Measurements from ENCODE around the gene CTBS.
"Not testable (repeated sequence)": the region's sequence is repeated elsewhere in the genome, so short reads cannot be mapped to it uniquely, and the experiment has no call there.

CTBS gene

DNA sequence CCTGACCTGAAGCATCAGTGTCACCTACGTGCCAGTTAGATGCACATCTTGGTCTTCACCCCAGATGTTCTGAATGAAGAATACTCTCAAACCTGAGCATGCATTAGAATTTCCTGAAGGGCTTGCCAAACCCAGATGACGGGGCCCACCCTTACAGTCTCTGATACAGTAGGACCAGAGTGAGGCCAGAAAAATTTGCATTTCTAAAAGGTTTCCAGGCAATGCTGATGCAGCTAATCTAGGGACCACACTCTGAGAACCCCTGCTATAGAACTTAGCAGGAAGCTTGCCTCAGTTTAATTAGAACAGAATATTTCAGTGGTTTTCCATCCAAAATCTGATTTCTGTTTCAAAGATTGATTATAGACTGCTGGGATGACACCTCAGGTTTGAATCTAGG, 9.9 kb upstream of the CTBS start:
- DNase-seq (ENCODE audit: low spot score): no peak

DNA sequence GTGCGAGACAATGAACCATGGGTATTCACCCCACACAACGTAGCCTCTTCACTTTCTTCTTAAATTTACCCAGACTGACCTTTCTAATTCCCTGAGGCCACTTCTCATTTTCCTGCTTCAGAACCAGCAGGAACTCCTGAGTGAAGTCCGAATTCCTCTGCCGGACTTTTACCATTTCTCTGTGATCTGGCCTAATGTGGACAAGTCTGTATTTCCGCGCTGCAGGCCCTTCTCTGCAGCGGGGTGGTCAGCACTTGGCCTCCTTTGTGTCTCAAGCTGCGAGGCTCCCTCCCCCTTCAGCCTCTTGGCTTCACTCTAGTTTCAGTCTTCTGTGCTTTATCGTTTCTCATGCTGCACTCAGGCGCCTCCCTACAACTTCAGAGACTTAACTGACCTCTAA, 9.4 kb upstream of the CTBS start:
- no peak for DNase-seq (ENCODE audit: low spot score)

DNA sequence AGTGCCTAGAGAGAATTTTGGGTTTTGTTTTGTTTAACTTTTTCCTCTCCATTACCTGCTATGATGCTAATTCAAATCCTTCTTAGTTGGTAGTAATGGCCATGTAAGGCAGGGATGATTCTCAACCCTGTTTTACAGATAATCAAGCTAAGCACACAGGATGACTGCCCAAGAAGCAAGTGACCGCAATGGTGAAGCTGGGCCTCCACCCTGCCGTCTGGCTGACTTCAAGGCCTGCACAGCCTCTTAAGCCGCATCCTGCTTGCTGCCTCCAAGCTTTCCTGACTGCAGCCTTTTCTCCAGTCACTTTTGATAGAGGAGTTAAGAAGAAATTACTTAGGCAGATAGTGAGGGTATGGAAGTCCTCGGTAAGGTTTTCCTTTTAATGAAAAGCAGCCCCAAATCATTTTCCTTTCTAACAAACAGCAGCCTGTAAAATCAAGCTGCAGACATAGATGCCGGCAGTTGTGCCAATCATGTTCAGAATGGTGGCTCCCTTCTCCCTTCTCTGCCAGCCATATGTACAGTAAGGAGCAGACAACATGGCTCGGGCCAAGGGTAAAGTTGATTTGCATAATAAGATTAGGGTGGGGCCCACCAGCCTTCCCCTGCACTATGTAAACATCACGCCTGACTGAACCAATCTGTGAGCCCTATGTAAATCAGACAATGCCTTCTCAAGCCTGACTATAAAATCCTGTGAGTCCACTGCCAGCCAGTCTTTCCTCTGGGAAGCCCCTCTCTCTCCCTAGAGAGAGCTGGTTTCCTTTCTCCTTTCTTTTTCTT, 8.8 kb upstream of the CTBS start:
- no peak for DNase-seq (ENCODE audit: low spot score)

DNA sequence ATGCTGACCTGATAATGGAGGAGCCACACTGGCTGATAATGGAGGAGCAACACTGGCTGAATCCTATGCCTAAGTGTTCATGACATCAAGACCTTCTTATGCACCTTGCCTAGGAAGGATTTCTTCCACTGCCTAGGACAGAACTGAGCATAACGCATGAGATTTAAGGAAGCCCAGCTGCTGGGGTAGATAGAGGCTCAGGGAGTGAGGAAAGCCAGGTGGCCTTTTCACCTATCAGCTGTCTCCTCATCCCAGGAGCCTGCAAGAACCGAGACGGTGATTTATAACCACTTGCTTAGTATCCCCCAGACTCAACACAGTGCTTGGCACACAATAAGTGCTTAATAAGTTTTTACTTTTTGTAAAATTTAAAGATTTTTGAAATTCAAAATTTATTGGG, 7.4 kb upstream of the CTBS start:
- DNase-seq (ENCODE audit: low spot score): no peak

DNA sequence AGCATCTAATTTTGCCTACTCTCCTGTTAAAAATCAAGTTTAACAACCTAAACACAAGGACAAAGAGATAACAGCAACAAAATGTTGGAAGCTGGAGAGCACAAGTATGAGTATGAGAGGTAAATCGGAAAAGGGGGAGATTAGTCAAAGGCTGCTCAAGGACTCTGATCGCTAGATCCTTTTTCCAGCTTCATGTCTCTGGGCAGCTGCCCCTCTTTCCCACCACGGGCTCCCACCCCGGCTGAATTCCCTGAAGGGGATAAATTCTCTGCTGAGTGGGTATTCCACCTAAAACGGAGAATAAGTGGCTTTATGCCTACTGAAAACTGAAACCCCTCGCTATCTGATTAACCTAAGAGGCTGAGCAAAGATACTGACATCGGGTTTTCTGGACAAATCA, 696 bp upstream of the CTBS start:
- DNase-seq (ENCODE audit: low spot score): no peak

DNA sequence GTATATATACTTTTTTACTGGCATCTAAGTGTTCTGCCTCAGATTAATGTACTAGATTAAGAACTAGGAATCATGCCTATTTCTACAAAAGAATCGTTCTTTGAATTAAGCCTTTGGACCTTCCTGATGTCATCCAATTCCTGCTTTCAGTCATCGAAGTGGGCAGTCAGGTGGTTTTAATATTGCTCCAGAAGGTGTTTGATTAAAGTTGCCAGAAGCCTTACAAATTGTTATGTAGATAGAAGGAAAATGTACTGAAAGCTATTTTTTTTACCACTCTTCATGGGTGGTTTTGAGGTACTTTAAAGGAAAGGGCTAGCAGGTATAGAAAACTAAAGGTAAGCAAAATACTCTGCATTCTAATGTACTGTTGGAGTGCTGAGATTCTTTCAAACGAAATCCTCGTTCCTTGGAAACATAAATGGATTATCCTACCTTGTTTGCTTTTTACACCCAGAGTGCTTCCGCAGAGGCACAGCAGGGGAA, 716 bp downstream of the CTBS start:
- no peak for DNase-seq (ENCODE audit: low spot score)

DNA sequence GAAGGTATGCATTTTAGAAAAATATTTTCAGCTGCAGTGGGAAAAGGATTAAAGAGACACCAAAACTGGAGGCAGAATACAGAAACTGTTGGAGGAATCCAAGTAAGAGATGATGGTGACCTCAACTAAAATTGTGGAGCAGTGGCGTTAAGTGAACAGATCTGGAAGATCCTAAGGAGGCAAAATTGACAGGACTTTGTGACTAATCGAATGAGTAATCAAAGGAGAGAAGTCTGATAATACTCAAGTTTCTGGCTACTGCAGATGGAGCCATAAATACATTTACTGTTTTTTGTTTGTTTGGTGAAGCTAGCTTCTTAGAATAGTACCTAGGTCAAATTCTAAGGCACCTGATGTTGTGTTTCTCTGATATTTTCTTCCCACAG, 3.1 kb downstream of the CTBS start:
- peak; percentile 7 for DNase-seq (ENCODE audit: low spot score)

DNA sequence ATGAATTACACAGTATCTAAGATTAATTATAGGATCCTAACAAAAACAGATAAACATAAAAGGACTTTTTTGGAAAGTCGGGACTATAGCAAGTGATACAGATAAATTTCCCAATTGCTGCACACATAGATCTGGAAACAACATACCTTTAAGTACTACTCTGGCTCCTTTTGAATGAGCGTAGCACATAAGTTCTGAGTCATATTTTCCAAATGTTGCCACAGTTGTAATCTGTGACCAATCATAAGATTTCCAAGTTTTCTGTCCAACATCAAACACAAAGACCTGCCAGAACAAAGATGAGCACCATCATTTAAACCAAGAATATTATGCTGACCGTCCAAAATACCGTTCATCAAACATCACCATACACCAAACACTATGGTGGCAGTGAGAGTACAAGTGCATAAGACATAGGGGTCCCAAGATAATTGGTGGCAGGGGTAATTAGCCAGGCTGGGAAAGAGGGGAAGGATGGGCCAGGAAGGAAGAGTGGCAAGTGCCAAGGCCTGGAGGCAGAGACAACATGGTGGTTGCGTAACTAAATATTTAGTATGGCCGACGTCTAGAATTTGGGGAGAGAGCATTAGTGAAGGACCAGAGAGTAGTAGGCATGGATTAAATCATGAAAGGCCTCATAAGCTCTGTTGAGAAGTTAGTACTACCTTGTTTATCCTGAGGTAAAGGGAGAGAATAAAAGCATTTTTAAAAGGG, 3.6 kb downstream of the CTBS start:
- DNase-seq (ENCODE audit: low spot score): no peak

DNA sequence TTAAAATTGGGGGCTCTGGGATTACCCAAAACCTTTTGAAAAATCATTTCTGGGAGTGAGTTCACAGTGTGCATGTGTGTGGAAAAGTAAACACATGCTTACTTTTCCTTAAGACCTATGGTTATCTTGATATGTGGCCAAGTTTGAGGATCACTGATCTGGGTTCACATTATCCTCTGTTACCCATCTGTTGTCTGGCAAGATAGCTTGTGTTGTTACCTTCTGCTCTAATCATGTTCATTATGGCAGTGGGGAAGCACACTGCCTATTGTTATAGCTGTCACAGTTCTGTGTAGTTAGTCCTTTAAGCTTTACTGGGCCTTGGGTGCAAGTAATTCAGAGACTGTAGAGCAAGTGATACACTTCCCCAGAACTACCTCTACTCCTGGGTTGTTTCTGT, 5.0 kb downstream of the CTBS start:
- DNase-seq (ENCODE audit: low spot score): no peak

DNA sequence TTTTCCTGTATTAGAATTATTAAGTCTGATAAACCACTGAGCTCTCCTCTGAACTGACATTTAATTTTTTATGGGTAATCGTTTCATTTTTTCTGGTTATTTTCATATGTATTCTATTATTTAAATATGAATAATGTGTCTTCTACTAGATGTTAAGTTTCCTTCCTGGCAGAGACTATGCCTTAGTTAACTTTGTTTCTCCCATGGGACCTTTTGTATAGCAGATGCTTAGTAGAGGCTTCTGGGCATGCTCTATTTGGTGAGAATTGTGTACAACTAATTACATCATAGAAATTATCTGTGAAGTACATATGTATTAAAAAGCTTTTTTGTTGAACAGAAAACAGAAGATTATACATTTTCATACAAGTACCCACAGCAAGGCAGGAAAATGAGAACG, 23.4 kb downstream of the CTBS start:
- no peak for DNase-seq (ENCODE audit: low spot score)

DNA sequence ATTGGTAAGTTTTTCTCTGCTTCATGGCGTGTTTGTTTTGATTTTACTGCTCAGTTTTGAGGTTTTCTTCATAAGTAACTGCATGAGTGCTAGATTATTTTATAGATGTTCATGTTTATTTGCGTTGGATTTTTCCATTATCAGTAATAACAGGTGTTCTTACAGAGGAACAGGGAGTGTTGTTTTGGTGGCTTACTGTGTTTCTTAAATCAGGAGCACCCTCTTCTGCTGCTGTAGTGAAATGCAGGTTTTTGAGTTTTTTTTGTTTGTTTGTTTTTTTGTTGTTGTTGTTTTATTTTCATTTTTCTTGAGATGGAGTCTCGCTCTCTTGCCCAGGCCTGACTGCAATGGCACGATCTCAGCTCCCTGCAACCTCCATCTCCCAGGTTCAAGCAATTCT, 32.6 kb downstream of the CTBS start:
- DNase-seq (ENCODE audit: low spot score): no peak

DNA sequence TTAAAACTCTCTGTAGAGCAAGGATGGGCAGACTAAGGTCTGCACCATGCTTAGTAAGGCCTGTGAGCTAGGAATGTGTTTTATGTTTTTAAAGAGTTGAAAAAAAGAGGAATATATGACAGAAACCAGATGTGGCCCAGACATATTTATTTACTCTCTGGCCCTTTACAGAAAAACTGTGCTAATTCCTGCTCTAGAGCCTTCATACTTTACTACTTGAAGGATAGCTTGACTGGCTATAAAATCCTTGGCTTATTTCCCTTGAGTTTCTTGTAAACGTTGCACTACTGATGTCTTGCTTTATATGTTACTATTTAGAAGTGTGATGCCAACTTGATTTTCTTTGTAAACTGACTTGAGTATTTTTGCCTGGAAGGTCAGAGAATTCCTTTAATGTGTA, 33.5 kb downstream of the CTBS start:
- no peak for DNase-seq (ENCODE audit: low spot score)

DNA sequence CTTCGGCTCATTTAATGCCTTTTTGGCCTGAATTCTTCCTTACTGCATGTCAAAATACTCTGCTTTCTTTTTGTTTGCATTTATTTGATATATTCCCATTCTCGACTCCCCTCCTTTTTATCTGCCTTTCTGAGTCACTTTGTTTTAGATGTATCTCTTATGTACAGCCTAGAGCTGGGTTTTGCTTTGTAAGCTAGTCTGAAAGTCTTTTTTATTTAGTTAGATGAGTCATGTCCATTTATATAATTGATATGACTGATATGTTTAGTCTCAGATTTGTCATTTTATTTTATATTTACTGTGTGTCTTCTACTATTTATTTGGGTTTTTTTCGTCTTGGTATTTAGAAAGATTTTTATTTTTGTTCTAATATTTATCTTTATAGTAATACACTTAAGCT, 34.3 kb downstream of the CTBS start:
- DNase-seq (ENCODE audit: low spot score): no peak

DNA sequence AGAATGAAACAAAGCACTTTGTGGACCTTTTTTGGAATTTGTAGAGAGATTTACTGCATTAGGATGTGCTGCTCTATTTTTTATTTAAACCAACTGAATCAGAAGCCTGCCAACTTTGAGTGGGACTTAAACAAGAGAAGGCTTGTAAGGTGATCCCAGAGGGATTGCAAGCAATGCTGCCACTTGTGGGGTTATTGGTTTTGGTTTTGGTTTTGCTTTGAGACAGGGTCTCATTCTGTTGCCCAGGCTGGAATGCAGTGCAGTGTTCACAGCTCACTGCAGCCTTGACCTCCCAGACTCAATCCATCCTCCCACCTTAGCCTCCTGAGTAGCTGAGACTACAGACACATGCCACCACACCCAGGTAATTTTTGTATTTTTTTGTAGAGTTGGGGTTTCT, 35.6 kb downstream of the CTBS start:
- DNase-seq (ENCODE audit: low spot score): no peak

DNA sequence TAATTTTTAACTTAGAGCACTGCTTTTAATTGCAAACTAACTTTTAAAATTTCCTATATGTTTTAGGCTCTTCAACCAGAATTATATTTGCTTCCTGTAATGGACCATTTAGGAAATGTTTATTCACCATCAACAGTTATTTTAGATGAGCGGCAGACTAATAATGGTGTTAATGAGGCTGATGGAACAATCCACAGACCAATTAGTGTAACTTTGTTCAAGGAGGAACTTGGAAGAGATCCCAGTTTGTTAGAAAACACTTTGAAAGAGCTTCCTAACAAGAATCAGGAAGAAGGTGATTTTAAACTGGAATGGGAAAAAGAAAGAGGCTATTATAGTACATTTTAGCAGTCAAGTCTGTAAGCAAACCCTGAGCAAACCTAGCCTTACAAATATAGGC, 48.5 kb downstream of the CTBS start:
- no peak for DNase-seq (ENCODE audit: low spot score)

DNA sequence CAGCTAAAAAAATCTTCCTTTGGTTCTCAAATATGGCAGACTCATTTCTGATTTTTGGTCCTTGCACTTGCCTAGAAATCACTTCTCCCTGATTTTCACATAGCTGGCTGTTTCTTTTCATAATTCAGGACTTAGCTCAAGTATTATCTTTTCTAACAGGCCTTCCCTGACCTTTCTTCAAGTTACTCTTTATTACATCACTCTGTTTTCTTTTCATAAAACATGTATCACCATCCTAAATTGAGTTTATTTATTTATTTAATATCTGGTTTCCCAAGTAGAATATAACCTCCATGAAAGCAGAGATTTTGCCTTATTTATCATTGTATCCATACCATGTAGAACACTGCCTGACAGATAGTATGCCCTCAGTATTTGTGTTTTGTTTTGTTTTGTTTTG, 49.6 kb downstream of the CTBS start:
- no peak for DNase-seq (ENCODE audit: low spot score)

DNA sequence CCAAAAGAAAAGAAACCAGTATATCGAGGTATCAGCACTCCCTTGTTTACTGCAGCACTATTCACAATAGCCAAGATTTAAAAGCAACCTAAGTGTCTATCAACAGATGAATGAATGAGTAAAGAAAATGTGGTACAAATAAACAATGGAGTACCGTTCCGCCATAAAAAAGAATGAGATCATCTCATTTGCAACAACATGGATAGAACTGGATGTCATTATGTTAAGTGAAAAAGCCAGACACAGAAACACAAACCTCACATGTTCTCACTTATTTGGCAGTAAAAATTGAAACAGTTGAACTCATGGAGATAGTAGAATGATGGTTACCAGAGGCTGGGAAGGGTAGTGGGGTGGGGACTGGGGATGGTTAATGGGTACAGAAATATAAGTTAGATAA, 63.6 kb downstream of the CTBS start:
- no peak for DNase-seq (ENCODE audit: low spot score)

DNA sequence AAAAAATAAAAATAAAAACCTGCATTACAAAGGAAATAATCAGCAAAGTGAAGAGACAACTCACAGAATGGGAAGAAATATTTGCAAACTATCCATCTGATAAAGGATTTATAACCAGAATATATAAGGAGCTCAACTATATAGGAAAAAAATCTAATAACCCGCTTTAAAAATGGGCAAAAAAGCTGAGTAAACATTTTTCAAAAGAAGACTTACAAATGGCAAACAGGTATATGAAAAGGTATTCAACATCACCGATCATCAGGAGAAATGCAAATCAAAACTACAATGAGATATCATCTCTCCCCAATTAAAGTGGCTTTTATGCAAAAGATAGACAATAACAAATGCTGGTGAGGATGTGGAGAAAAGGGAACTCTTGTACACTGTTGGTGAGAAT, 64.1 kb downstream of the CTBS start:
- no peak for DNase-seq (ENCODE audit: low spot score)

DNA sequence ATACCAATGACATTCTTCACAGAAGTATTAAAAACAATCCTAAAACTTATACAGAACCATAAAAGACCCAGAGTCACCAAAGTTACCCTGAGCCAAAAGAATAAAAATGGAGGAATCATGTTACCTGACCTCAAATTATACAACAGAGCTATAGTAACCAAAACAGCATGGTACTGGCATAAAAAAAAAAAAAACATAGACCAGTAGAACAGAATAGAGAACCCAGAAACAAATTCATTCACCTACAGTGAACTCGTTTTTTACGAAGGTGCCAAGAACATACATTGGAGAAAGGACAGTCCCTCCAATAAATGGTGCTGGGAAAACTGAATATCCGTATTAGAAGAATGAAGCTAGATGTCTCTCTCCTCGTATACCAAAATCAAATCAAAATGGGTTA, 65.2 kb downstream of the CTBS start:
- DNase-seq (ENCODE audit: low spot score): no peak

DNA sequence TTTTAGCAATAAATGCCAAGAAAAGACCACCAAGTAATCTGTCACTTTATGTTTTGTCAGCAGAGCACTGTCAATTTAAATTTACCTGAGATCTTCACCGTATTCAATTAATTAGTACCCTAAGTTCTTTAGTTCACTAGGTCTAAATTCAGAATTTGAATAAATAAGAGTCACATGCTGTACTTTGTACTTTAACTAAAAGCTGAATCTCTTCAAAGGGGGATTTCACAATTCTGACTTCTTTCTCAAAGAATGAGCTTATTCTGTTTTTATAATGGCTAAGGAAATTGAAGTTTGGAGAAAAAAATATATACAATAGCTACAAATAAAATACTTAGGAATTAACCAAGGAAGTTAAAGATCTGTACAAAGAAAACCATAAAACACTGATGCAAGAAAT, 65.7 kb downstream of the CTBS start:
- no peak for DNase-seq (ENCODE audit: low spot score)

DNA sequence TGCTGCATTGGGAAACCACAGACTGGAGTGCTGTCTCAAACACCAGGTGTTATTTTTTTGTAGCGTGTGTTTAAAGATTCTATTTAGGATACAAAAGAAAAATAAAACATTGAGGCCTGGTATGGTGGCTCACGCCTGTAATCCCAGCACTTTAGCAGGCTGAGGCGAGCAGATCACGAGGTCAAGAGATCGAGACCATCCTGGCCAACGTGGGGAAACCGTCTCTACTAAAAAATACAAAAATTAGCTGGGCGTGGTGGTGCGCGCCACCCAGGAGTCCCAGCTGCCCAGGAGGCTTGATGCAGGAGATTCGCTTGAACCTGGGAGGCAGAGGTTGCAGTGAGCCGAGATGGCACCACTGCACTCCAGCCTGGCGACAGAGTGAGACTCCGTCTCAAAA, 66.4 kb downstream of the CTBS start:
- not testable (repeated sequence) for DNase-seq (ENCODE audit: low spot score)

DNA sequence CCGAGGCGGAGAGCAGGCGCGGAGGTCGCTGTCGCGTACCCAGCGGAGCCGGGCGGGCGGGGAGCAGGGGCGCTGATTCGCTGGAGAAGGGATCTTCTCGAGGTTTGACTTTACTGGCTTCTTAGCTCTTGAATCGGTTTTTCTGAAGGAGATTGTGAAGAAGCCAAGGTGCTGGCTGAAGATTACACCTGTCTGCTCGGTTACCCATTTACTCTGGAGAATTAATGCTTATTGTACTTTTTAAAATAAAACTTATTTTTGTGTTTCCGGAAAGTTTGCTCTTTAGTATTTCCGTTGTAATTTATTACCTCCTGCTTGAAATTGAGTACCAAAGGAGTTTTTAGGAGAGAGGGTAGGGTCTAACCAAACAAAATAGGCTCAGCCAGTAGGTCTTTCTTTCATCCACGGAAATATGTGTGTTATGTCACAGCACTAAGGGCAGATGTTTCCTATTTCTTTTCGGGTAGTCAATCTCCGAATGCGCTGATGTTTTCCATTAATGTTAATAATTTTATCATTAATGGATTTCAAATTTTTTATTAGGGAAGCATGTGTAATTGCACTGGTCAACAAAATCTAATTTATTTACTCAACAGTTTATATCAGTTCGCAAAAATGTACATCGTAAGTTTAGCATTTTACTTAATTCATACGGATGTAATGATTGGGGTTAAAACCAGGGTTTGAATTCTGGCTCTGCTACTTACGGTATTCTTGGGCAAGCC, 67.3 kb downstream of the CTBS start:
- DNase-seq (ENCODE audit: low spot score): no peak

All from kidney capillary endothelial cell (primary cell).